HEK293T (cell line): Measurements from ENCODE around the gene MXRA5.

ENCODE experiments used
- SP1 ChIP-seq: fragments of 450-650 bp; IDR thresholded peaks from 2 replicates; pipeline ENCODE4 v1.6.1; 2017
- TARDBP ChIP-seq: fragments of 450-650 bp; IDR thresholded peaks from 2 replicates; pipeline ENCODE4 v1.6.1; 2016

DNA sequence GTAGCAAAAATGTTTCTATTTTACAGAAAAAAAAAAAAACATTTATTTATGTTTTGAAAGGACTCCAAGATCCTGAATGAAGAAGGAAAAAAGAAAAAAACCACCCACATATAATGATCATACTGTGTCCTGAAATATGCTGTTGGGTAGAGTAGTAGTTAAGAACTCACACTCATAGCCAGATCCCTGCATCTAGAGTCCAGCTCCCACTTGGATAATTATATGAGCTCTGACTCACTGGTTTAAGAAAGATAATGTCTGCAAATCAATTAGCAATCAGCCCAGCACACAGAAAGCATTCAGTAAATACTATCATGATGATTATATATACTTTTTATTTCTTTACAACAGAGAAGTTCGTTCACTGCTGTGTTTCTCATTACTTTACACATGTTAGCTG, 46.7 kb upstream of the MXRA5 start:
- TF ChIP-seq SP1, result no peak
- TF ChIP-seq TARDBP, result no peak
